LNCaP clone FGC (cell line): ENCODE results near the gene PRR12.

Experiments used
- DNase-seq: peaks from one replicate; pipeline ENCODE4 v3.0.0-alpha.2; 2011; ENCODE audit warnings: low read depth
- H3K4me3 ChIP-seq: 2 replicates; pipeline ENCODE4 v1.5.1; 2011; ENCODE audit warnings: mild to moderate bottlenecking, low read depth, low read length, control low read depth
- TF ChIP-seq, protein P1 (sequence below): IDR thresholded peaks from 2 replicates; pipeline ENCODE4 v1.5.1; 2012; ENCODE audit warnings: mild to moderate bottlenecking; ENCODE audit not compliant: control insufficient read depth, insufficient read depth; ENCODE audit errors: extremely low read depth

Gene PRR12

DNA sequence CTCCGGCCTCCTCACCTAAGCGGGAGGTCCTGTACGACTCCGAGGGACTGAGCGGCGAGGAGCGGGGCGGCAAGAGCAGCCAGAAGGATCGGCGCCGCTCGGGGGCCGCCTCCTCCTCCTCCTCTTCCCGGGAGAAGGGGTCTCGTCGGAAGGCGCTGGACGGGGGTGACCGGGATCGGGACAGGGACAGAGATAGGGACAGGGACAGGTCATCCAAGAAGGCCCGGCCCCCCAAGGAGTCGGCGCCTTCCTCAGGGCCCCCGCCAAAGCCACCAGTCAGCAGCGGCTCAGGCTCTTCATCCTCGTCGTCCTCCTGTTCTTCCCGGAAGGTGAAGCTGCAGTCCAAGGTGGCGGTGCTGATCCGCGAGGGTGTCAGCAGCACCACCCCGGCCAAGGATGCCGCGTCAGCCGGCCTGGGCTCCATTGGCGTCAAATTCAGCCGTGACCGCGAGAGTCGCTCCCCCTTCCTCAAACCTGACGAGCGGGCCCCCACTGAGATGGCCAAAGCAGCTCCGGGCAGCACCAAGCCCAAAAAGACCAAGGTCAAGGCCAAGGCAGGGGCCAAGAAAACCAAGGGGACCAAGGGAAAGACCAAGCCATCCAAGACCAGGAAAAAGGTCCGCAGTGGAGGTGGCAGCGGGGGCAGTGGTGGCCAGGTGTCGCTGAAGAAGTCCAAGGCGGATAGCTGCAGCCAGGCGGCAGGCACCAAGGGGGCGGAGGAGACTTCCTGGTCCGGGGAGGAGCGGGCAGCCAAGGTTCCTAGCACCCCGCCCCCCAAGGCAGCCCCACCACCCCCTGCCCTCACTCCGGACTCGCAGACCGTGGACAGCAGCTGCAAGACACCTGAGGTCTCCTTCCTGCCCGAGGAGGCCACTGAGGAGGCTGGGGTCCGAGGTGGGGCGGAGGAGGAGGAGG lies 61.8 kb downstream of the PRR12 start:
- H3K4me3 ChIP-seq = no peak overlapping the region
- TF ChIP-seq, protein P1, sequence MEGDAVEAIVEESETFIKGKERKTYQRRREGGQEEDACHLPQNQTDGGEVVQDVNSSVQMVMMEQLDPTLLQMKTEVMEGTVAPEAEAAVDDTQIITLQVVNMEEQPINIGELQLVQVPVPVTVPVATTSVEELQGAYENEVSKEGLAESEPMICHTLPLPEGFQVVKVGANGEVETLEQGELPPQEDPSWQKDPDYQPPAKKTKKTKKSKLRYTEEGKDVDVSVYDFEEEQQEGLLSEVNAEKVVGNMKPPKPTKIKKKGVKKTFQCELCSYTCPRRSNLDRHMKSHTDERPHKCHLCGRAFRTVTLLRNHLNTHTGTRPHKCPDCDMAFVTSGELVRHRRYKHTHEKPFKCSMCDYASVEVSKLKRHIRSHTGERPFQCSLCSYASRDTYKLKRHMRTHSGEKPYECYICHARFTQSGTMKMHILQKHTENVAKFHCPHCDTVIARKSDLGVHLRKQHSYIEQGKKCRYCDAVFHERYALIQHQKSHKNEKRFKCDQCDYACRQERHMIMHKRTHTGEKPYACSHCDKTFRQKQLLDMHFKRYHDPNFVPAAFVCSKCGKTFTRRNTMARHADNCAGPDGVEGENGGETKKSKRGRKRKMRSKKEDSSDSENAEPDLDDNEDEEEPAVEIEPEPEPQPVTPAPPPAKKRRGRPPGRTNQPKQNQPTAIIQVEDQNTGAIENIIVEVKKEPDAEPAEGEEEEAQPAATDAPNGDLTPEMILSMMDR = no peak
- no peak for DNase-seq

DNA sequence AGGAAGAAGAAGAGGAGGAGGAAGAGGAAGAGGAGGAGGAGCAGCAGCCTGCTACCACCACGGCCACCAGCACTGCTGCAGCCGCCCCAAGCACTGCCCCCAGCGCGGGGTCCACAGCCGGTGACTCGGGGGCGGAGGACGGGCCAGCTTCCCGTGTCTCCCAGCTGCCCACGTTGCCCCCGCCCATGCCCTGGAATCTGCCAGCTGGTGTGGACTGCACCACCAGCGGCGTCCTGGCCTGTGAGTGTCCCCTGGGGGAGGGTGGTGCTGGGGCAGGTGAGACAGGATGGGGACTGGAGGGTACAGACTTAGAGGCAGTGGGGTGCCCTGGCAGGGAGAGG lies 62.5 kb downstream of the PRR12 start:
- TF ChIP-seq, protein P1 = no peak
- DNase-seq = no peak
- H3K4me3 ChIP-seq = no peak overlapping the region

DNA sequence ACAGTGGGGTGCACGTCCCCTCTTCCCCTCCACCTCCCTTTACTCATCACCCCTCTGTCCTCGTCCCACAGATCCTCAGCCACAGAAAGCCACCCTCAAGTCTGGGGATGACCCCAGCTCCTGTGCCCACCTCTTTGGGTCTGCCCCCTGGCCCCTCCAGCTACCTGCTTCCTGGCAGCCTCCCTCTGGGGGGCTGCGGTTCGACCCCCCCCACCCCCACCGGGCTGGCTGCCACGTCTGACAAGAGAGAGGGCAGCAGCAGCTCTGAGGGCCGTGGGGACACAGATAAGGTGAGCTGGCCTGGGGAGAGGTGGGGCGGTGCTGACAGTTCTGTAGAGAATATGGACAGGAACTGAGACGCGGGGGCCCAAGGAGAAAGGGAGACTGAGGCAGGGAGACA lies 63.6 kb downstream of the PRR12 start:
- TF ChIP-seq, protein P1 = no peak
- H3K4me3 ChIP-seq = no peak overlapping the region
- no peak for DNase-seq

DNA sequence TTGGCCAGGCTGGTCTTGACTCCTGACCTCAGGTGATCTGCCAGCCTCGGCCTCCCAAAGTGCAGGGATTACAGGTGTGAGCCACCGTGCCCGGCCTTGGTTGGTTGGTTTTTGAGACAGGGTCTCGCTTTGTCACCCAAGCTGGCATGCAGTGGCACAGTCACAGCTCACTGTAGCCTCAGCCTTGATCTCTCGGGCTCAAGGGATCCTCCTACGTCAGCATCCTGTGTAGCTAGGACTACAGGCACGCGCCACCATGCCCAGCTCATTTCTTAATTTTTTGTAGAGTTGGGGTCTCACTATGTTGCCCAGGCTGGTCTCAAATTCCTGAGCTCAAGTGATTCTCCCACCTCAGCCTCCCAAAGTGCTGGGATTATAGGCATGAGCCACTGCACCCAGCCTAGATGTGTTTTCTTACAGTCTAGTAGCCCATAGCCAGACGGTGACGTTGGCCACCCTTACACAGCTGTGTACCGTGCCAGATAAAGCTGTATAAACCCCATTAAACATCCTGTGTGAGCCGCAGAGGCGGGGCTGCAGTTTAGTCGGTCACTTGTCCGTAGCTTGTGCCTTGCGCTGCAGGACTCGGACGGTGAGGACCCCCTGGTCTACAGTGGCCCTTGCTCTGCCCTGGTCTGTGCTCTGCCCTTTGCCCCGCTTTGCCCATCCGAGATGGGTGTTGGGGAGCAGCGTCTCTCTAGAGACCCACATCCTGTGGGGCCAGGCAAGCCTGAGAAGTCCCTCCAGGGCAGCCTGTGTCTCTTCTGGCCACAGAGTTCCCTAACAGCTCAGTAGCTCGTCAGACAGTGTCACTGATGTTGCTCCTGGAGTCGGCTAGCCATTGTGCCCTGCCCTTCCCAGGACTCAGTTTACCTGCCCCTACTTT lies 64.8 kb downstream of the PRR12 start:
- no peak for DNase-seq
- TF ChIP-seq, protein P1 = no peak
- H3K4me3 ChIP-seq = no peak overlapping the region

DNA sequence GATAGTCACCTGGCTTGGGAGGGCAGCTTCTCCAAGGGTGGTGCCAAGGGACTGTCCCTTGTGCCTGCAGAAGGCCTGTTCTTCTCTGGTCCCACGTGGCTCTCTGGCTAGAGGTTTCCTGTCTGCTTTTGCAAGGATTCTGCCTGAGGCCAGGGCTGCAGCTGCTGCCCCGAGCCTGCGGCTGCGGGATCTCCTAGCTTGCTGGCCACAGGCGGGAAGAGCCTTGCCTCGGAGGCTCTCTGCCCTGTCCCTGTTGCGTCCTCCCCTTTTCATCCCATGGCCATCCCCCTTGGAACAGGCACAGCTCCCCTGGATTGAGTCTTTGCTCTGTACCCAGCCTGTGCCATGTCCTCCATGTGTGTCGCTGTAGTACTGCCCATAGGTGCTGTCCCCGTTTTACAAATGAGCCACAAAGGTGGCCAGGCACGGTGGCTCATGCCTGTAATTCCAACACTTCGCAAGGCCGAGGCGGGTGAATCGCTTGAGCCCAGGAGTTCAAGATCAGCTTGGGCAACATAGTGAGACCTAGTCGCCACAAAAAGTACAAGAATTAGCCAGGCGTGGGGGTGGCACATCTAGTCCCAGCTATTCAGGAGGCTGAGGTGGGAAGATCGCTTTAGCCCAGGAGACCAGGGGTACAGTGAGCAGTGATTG lies 65.6 kb downstream of the PRR12 start:
- H3K4me3 ChIP-seq = no peak overlapping the region
- TF ChIP-seq, protein P1 = no peak
- DNase-seq = no peak

DNA sequence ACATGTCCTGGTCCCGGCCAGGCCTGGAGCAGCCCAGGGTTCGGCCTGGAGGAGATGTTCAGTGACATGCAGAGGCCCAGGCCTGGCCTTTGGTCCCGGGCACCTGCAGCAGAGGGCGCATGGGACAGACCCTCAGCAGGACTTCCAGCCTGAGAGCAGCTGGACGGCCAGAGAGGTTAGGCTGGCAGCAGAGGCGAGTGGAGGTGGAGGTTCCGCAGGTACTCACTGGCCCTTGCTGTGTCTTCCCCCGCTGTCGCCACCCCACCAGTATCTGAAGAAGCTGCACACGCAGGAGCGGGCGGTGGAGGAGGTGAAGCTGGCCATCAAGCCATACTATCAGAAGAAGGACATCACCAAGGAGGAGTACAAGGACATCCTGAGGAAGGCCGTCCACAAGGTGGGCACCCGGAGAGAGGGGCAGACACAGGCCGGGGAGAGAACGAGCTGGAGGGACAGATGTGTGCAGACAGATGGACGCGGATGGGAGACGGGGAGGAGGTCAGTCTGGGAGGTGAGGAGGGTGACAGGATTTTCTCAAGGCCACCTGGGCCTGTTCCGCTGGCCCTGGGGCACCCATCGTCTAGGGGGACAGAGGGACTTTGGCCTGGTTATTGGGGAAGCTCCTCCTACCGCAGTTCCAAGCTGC lies 66.6 kb downstream of the PRR12 start:
- no peak for DNase-seq
- TF ChIP-seq, protein P1 = no peak
- no peak overlapping the region for H3K4me3 ChIP-seq
